HG03432 (cell line): ENCODE data around the gene CELA3B.
"Not testable (repeated sequence)": the region's sequence is repeated elsewhere in the genome, so short reads cannot be mapped to it uniquely, and the experiment has no call there.

ENCODE experiments used
- ATAC-seq: cut with Tn5 transposase; IDR thresholded peaks from one replicate; pipeline ENCODE4 v1.9.1; 2021; ENCODE audit warnings: mild to moderate bottlenecking, moderate library complexity; ENCODE audit not compliant: unreplicated experiment

CELA3B gene

GRCh38 chr1:21942959-21943640 lies 33.7 kb upstream of the CELA3B start:
- ATAC-seq = not testable (repeated sequence)

DNA sequence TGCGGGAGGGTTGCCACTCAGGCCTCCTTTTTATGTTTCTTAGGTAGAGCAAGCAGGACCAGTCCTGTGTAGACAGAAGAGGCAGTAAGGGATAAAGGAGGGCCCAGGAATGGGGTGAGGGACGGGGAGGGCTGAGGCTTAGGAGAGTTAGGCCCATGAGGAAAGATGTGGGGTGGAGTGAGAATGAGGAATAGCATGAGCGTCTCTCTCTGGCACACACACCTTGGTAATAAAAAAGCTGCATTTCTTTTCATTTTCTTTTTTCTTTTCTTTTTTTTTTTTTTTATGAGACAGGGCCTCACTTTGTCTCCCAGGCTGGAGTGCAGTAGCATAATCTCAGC lies 32.1 kb upstream of the CELA3B start:
- no peak for ATAC-seq

DNA sequence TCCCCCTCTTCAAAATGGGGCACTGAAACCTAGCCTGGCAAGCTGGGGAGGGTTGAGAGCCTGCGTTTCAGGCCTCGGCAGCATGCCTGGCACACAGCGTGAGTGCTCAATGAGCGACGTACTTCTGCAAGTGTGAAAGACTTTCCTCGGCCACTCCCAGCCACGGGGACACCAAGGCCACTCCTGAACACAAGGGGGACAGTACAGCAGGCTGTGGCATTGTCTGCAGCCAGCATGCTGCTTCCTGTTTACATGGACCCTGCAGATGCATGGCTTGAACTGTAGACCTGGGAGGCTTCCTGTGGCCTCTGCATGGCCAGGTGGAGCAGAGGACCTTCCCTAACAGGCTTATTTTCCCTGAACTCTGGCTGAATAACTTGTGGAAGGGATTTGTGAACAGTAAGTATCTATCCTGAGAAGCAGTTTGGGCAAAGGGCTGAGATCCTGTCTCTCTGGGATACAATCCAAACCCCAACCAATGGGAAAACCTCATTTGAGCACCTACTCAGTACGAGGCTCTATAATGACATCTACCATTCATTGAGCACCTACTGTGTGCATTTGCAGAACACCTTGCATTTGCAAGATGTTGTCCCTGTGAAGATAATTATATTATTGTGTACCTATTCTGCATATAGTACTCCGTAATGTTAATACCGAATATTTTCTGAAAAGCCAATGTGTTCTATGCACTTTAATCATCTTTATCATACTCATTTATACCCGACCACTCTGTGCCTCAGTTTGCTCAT lies 29.8 kb upstream of the CELA3B start:
- ATAC-seq = no peak

DNA sequence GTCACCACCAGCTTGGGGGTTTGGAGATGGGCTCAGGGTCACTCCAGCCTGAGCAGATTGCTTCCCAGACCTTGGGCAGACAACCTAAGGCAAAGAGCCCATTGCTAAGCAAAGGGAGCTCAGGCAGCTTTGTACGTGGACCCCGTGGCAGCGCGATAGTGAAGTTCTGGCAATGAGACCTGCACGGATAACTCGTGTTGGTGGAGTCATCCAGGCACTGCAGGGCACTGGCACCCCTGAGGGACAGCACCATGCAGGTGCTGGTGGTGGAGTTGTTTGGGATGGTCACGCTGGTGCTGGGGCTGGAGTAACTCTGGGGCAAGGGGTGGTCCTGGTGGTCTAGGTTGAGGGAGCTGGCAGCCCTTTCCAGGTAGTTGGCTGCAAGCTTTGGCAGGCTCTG lies 26.1 kb upstream of the CELA3B start:
- ATAC-seq = no peak

DNA sequence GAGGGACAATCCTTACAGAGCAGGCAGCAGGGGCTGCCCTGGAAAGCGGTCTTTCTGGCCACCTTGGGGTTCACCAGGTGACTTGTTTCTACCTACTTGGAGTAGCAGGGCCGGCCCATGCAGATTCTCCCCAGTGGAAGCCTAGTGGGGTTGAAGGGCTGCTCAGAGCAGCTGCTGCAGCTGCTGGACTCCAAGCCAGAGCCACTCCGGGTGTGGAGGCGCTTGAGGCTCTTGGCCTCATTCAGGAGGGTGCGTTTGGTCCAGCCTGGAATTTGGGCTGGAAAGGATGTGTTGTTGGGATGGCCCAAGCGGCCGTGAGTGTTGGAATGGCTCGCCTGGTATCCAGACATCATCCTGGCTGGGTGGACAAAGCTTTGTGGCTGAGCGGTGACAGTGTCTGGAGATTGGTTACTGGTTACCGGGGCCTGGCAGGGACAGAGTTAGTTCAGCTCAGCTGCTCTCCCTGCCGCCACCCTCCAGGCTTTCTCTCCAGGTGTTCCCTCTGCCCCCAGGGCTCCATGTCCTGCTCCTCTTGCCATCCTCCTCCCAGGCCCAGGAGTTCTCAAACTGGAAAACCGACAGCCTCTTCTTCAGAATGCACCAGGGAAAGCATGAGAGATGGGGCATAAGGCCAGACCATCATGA lies 25.5 kb upstream of the CELA3B start:
- no peak for ATAC-seq

DNA sequence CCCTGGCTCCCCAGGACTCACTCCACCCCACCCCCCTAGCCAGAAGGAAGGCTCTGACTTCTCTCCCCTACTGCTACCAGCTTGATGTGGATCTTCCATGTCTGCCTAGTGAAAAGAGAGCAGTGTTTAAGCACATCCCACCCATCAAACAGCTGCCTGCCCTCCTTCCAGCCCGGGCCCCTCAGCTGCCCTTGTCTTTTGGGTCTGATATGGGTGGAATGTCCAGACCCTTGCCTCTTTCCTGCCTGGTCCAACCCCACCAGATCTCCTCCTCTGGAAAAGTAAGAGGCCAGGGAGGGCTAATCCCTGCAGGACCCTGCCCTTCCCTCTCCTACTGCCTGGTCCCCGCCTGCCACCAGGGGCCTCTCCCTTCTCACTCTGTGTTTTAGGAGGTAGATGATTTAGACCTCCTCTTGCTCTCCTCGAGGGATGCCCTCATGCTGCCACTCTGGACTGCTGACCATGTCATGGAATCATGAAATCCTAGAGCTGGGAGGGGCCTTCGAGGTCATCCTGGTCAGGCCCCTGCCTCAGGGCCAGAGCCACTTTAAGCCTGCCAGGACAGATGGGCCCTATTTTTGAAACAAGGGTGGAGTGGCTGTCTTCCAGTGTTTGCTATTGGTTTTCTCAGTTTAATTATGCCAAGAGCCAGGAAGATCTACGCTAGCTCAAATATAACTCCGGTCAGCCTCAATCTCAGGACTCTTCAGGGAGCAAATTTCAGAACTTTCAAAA lies 23.9 kb upstream of the CELA3B start:
- no peak for ATAC-seq

DNA sequence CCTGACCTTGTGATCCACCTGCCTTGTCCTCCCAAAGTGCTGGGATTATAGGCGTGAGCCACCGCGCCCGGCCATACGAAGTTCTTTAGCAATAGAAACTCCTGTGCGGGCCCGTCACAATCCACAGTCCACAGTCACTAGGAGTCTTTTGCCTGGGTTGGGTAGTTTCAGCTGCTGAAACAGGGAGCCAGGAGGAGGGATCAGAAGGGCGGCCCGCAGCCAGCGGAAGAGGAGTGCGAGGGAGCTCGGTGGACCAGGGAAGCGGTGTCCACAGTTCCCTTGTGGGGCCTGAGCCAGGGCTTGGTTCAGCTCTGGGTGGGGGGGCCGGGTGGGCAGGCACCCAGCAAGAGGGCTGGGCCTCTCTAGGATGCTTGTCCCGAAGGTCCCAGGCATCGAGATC lies 21.8 kb upstream of the CELA3B start:
- no peak for ATAC-seq

DNA sequence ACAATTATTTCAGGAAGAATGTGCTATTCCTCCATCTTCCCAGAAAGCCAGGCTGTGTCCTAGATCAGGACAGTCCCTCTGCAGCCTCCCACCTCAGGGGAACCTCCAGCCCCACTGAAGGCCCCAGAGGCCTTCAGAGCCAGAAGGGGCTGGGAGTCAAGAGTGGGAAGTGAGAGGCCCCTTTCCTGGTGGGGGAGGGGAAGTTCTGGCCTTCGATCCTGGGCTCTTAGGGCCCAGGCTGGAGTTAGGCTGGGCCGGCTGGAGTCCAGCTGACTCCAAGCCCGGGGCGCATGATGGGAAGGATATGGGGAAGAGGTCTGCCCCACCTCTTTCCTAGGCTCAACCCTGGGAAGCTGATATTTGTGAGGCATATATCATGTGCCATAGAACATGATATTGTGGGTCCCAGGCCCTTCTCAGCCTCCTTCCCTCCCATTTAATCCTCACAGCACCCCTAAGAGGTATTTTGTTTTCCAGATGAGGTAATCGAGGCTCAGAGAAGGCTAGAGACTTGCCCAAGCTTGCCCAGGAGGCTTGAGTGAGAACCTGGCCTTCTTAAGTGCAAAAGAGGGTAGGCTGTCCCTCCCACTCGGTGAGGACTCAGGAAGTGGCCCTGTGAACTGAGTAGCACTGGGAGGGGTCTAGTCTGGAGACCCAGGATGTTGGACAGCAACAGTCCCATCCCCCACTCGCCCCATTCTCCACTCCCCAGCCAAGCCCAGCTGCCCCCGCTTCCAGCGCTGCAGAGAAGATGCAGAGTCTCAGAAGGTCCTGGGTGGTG lies 21.1 kb upstream of the CELA3B start:
- ATAC-seq = no peak

DNA sequence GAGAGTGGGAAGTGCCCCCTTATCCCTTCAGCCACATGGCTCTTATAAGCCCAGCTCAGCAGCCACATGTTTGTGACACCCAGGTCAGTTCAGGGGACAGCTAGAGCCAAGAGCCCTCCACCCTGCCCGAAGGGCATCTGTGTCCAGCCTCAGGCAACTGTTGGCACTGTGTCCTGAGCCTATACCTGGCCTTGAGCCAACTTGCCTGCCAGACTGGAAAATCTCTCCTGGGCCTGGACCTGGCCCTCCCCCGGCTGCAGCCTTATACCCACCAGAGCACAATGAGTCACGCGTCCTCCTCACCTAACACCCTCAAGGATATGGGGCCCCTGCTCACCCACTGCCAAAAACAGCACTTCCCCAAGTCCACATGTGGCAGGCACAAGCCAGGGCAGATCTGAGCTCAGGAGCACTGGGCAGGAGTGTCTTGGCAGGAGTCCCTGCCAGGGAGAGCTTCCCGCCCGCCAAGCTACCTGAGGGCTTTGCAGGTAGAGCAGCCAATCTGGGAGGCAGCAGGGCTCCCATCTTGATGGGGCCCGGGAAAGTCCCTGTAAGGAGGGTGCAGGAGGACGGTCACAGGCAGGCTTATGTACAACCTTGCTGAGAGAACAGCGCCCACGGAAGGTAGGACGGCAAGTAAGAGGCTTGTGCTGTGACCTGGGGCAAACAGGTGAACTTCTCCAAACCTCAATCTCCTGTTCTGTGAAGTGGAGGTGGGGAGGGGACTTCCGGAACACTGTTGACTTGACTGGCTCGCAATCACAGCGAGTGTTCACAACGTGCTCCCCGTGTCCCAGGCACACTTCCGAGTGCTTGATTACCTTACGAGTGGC lies 19.9 kb upstream of the CELA3B start:
- no peak for ATAC-seq

DNA sequence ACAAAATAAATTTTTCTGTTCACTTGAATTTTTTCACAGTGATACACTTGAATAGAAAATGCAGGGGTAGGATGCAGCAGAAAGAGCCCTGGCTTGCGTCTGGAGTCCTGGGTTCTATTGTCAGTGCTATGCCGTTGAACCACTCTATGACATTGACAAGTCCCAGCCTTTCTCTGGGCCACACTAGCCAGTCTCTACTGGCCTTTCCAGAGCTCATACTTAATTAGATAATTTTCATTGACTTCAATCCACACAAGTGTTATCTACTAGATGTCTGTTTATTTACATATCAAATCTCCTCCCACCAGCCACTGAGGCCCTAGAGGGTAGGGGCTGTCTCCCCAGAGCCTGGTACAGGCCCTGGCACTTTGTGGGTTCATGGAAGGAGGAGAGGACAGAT lies 15.5 kb upstream of the CELA3B start:
- no peak for ATAC-seq

GRCh38 chr1:21961799-21962198 lies 15.0 kb upstream of the CELA3B start:
- no peak for ATAC-seq

DNA sequence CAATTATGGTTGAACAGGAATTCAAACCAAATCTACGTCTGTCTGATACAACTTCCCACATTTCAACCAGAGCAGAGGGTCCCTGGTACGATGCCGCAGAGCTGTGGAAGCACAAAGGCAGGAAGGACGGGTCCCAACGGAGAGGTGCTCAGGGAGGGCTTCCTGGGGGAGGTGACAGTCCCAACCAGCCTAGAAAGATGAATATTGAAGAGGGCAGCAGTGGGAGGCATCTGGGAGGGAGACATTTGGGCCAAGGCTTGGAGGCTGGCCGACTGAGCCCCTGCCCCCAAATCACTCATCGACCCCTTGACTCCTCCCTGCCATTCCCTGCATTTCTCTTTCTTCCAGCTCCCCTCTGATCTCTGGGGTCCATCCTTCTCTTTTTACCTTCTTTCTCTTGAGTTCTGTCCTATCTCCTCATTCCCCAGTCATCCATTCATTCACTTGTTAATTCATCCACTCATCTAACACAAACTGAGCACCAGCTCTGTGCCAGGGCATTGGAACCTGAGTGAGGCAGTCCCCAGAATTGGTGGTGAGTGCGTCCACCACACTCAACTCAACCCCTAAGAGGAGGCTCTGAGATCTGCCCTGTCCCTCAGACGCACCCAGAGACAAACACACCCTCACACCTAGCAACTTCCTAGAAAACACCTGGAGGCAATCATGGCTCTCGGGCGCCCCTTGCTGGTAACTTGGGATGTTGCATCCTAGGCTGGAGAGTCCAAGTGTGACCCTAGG lies 13.2 kb upstream of the CELA3B start:
- ATAC-seq = no peak

- ATAC-seq = no peak
These were observed 10.4 kb upstream of the CELA3B start for GRCh38 chr1:21966247-21967000.

DNA sequence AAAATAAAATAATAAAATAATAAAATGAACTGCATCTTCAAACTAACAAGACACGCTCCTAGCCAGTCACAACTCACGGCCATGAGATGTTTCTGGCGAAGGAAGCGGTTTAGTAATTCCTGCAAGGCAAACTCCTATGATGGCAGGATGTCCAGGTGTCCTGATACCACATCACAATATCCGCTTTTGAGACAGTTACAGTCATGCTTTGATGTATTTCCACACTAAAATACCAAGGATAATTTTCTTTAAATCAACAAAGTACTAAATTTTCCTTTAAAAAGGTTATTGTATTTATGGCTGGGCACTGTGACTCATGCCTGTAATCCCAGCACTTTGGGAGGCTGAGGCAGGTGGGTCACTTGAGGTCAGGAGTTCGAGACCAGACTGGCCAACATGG lies 9.6 kb upstream of the CELA3B start:
- not testable (repeated sequence) for ATAC-seq

DNA sequence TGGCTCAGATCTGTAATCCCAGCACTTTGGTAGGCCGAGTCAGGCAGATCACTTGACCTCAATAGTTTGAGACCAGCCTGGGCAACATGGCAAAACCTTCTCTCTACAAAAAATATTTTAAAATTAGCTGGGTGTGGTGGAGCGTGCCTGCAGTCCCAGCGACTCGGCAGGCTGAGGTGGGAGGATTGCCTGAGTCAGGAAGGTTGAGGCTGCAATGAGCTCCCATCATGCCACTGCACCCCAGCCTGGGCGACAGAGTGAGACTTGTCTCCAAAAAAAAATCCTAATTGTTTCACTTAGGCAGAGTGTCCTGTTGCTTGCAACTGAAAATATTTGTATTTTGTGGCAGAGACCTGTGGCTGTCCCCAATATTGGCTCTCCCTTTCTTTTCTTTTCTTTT lies 7.8 kb upstream of the CELA3B start:
- ATAC-seq = not testable (repeated sequence)

GRCh38 chr1:21970523-21970922 lies 6.3 kb upstream of the CELA3B start:
- not testable (repeated sequence) for ATAC-seq

GRCh38 chr1:21972973-21973441 lies 3.8 kb upstream of the CELA3B start:
- not testable (repeated sequence) for ATAC-seq

GRCh38 chr1:21973948-21974347 lies 2.9 kb upstream of the CELA3B start:
- ATAC-seq = not testable (repeated sequence)
